ENCODE data around the gene STYXL2. TPM values are rescaled to one million over a fixed set of nuclear protein-coding genes. Genes with fewer than 3 reads are reported as not detected.

The STYXL2 gene
- total RNA-seq, 3 donors from 2014 or later (not counting 1 experiment from before 2014, with no cell fraction given): not detected

GRCh38 chr1:167132301-167133010, 38.6 kb downstream of the STYXL2 start:
- no peak for ATAC-seq
- Mint-ChIP-seq H3K4me3 (no peak overlapping the region), H3K9me3 (no peaks in the 10 kb centered on the region), H3K27ac (no peak overlapping the region), H3K27me3 (ENCODE audit: low read depth in 2 of 2) (peaks cover 35 to 50% of the 10 kb centered on the region in 2 donors), H3K36me3 (no peaks in the 10 kb centered on the region), H3K4me1 (no peaks in the 10 kb centered on the region)
- Histone ChIP-seq H3K4me1 (ENCODE audit: control insufficient read depth, insufficient read depth, low read length) (no peaks in the 10 kb centered on the region), H3K36me3 (ENCODE audit: control insufficient read depth, insufficient read depth, low read length) (no peaks in the 10 kb centered on the region), H3K4me3 (ENCODE audit: low read length) (no peak overlapping the region), H3K27me3 (ENCODE audit: control insufficient read depth, insufficient read depth, low read length) (no peaks in the 10 kb centered on the region), H3K9me3 (ENCODE audit: control insufficient read depth, insufficient read depth, low read length) (no peaks in the 10 kb centered on the region), H3K27ac (ENCODE audit: low read length) (no peak overlapping the region)
- intact Hi-C loops (cut with micrococcal nuclease): no loop called here
- no peak for DNase-seq
- 76% methylated on average over 7 of the region's 8 CpGs for WGBS (ENCODE audit: insufficient coverage)
- TF ChIP-seq CTCF (IDR thresholded peaks at IDR 0.05): no peak

- DNase-seq (no peak), ATAC-seq (no peak)
- no peak overlapping the region for H3K27ac Mint-ChIP-seq
- WGBS (ENCODE audit: insufficient coverage): 95% methylated on average over 2 of the region's 4 CpGs
- no peaks in the 10 kb centered on the region for H3K4me1 Mint-ChIP-seq
- Histone ChIP-seq H3K27me3 (ENCODE audit: control insufficient read depth, insufficient read depth, low read length) (no peaks in the 10 kb centered on the region), H3K27ac (ENCODE audit: low read length) (no peak overlapping the region), H3K9me3 (ENCODE audit: control insufficient read depth, insufficient read depth, low read length) (no peaks in the 10 kb centered on the region), H3K36me3 (ENCODE audit: control insufficient read depth, insufficient read depth, low read length) (no peaks in the 10 kb centered on the region), H3K4me1 (ENCODE audit: control insufficient read depth, insufficient read depth, low read length) (no peaks in the 10 kb centered on the region), H3K4me3 (ENCODE audit: low read length) (no peak overlapping the region)
- peaks cover 28 to 49% of the 10 kb centered on the region in 2 donors for H3K27me3 Mint-ChIP-seq (ENCODE audit: low read depth in 2 of 2)
- intact Hi-C loops (cut with micrococcal nuclease): no loop called here
- H3K36me3 Mint-ChIP-seq: no peaks in the 10 kb centered on the region
- no peak for TF ChIP-seq CTCF (IDR thresholded peaks at IDR 0.05)
- H3K4me3 Mint-ChIP-seq: no peak overlapping the region
- H3K9me3 Mint-ChIP-seq: no peaks in the 10 kb centered on the region
These were observed 41.5 kb downstream of the STYXL2 start for GRCh38 chr1:167135281-167135840.

DNA sequence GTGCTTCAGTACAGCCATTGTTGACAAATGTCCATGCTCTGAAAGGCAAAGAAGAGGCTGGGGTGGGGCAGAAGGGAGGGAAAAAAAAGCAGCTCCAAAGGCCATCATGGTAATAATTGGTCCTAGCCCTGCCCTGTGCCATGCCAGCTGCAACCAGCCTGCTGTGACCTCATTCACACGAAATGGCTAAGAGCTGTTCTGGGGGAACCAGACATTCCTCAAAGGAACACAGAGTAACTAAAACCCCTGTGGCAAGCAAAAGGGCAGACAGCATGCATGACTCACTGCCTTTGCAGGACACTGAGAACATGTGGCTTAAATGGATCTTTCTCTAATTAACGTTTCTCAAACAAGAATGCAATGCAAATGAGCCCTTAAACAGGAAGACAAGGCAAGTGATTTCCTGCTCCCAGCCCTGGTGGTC, 42.3 kb downstream of the STYXL2 start:
- no peak for TF ChIP-seq CTCF (IDR thresholded peaks at IDR 0.05)
- H3K4me3 ChIP-seq (ENCODE audit: low read length): no peak overlapping the region
- no peak overlapping the region for H3K4me3 Mint-ChIP-seq
- no peak for DNase-seq
- no peaks in the 10 kb centered on the region for H3K9me3 ChIP-seq (ENCODE audit: control insufficient read depth, insufficient read depth, low read length)
- H3K36me3 Mint-ChIP-seq: no peaks in the 10 kb centered on the region
- 71% methylated on average over 2 of the region's 2 CpGs for WGBS (ENCODE audit: insufficient coverage)
- no peak overlapping the region for H3K27ac ChIP-seq (ENCODE audit: low read length)
- H3K27ac Mint-ChIP-seq: no peak overlapping the region
- no peaks in the 10 kb centered on the region for H3K4me1 Mint-ChIP-seq
- peaks cover 31 to 52% of the 10 kb centered on the region in 2 donors for H3K27me3 Mint-ChIP-seq (ENCODE audit: low read depth in 2 of 2)
- no peak for ATAC-seq
- no peaks in the 10 kb centered on the region for H3K36me3 ChIP-seq (ENCODE audit: control insufficient read depth, insufficient read depth, low read length)
- no peaks in the 10 kb centered on the region for H3K4me1 ChIP-seq (ENCODE audit: control insufficient read depth, insufficient read depth, low read length)
- no peaks in the 10 kb centered on the region for H3K9me3 Mint-ChIP-seq
- H3K27me3 ChIP-seq (ENCODE audit: control insufficient read depth, insufficient read depth, low read length): no peaks in the 10 kb centered on the region
- intact Hi-C loops (cut with micrococcal nuclease): no loop called here
